Stimulated activated CD8-positive, alpha-beta memory T cell treated with anti-CD3 and anti-CD28 coated beads, Interleukin-4, amount 100 ng/mL, for 1 hour (primary cell): ENCODE measurements around the gene MRGPRD.
"Not testable (repeated sequence)": the region's sequence is repeated elsewhere in the genome, so short reads cannot be mapped to it uniquely, and the experiment has no call there.

Source experiments
- DNase-seq, 2 donors: peaks; one replicate each; pipeline ENCODE4 v3.0.0-alpha.2; 2020; ENCODE audit warnings: low read depth in 2 of 2, low spot score in 1 of 2

The MRGPRD gene

DNA sequence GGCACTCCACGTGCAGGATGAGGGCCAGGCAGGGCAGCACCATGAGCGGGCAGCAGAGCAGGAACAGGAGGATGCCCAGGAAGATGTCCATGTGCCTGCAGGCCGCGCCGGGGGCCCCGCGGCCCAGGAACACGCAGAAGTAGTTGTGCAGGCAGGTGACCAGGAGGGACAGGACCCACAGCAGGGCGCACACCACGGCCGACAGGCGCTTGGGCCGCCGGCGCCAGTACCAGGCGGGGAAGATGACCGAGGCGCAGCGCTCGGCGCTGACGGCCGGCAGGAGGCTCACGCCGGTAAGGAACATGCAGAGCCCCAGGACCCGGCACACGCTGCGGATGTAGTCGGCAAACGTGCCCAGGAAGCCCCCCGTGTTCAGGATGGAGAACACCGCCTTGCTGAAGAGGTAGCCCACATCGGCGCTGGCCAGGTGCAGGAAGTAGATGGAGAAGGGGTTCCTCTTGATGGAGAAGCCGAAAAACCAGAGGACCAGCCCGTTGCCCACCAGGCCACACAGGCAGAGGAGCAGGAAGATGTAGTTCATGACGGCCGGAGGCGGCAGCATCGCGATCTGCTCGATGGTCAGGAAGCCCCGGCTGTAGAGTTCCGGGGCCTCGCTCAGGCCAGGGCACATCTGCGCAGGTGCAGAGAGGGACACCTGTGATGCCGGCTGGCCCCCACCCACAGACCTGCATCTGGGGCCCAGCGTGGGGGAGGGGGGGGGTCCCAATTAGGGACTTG is 25.0 kb upstream of the MRGPRD start:
- no peak for DNase-seq

DNA sequence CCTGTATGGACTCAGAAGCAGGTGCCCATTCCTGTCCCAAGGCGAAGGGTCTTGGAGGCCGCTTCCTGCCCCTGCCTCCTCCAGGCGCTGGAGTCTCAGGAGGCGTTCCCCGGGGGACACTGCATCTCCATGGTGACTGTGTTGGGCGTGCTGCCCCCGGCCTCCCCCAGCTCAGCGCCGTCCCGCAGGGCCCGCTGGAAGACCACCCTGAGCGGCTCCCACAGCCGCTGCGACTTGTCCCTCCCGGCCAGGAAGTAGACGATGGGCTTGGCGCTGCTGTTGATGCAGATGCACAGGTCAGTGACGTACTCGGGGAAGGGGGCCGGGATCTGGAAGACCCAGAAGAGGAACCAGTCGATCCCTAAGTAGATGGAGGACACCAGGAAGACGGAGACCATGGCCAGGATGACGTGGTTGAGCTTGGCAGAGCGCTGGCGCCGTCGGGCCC is 24.4 kb upstream of the MRGPRD start:
- no peak for DNase-seq

DNA sequence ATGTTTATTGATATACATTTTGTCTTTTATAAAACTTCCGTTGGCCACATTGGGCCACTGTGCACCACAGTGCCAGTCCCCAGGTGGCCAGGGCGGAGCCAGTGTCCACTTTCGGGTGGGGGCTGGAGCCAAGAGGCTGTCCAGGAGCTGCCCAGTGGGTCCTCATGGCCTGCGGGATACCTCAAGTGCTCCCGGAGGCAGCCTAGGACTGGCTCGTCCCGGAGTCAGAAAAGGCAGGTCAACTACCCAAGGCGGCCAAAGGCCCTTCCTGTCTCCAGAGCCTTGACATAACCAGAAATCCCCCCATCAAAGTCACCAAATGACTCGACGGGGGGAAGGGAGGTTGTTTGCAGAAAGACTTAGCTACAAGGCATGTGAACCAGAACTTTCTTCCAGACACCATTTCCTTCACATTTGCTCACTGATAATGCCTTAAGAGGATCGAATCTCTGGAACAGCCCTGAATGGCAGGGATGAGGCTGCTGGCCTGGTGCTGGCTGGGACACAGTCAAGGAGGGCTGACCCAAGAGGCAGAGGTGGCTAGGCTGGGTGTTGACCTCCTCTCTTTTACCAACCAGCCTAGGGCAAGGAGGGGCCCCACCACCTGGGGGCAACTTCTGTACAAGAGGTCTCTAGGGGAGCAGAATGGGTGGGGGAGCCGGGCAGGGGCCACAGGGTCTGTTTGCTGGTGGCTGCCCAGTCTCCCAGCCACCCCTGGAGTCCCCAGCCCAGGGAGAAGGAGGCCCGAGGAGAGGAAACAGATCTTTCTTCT is 23.8 kb upstream of the MRGPRD start:
- no peak for DNase-seq

DNA sequence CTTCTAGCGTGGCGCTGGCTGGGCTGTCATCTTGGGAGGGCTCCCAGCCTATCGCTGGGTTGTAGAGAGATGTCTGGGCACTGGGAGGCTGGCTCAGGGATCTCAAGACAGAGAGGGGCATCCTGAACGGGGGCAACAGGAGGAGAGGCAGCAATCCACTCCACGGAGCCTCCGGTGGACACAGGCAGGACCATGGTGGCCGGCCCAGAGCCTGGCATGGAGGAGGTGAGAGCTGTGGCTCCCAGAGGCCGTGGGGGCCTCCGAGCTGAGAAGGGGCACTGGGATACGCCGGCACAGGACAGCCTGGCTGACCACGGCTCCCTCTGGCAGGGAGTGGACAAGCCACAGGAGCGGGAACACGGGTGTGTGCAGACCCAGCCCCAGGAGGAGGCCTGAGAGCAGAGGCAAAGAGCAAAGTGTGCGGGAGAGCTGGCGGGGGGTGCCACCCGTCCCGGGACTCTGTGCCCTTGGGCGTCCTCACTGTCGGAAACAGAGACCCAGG is 23.1 kb upstream of the MRGPRD start:
- DNase-seq, result no peak

DNA sequence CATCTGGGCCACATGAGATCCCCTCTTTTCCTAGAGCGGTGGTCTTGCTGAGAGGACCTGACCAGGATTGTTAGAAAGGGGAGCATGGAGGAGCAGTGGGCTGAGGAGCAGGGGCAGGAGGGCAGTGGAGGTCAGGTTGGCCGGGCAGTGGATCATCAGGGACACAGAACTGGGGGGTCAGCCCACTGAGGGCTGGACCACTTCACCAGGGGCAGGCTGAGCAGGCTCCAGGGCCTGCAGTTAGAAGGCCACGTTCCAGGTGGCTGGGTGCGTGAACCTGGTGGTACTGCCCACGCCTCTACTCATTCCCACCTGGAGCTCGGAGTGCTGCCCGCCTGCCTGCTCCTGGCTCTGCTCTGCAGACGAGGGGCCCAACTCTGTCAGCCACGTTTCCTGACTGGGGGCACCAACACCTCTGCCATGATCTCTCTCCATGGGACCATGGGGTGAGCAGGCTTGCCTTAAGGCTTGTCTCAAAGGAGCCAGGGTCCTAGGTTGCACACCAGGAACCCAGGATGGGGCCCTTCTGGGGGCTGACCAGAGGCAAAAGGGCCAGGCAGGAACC is 22.6 kb upstream of the MRGPRD start:
- no peak for DNase-seq

DNA sequence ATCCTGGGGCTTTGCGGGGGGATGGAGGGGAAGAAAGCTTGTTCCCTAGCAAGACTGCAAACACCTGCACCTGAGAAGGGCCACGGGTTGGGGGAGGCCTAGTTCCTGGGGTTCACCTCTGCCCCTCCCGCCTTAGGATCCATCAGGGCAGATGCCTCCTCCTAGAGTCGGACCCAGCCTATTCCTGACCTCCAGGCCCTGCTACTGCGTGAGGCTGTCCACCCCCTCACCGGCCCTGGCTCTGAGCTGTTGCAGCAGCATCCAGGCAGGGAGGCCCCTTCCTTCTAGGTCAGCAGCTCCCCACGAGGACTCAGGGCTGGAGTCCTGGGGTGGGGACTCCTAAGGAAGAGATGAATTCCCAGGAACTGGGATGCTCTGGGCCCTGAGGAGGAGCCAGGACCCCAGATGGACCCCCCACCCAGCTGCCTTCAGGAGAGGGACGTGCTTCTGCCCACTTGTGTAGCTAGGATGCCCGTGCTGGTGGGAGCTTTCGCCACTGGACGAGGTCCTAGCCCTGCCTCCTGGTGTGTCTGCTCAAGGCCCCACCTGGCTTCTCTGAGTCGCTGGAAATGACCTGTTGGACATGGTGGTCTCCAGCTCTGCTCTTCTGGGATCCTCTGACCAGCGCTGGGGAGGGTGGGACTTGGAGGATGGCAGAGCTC is 21.9 kb upstream of the MRGPRD start:
- no peak for DNase-seq

DNA sequence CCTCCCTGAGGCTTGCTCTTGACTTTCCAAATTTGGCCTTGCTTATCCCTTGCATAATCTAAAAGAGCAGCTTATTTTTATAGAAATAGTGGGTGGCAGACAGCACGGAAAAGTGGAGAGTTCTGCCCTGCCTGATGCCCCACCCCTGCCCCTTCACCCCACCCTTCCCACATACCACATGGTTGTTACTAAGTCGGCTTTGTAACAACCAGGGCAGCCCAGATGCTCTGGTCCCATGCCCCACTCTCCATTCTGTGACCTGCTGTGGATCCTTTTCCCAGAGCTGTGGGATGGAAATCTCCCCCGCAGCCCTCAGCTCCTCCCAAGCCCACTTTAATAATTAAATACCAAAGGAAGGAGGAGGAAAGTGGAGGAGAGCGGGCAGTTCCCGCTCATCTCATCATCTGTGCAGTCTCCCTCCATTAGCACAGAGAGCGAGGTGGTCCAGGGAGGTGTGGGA is 21.4 kb upstream of the MRGPRD start:
- DNase-seq, result no peak

DNA sequence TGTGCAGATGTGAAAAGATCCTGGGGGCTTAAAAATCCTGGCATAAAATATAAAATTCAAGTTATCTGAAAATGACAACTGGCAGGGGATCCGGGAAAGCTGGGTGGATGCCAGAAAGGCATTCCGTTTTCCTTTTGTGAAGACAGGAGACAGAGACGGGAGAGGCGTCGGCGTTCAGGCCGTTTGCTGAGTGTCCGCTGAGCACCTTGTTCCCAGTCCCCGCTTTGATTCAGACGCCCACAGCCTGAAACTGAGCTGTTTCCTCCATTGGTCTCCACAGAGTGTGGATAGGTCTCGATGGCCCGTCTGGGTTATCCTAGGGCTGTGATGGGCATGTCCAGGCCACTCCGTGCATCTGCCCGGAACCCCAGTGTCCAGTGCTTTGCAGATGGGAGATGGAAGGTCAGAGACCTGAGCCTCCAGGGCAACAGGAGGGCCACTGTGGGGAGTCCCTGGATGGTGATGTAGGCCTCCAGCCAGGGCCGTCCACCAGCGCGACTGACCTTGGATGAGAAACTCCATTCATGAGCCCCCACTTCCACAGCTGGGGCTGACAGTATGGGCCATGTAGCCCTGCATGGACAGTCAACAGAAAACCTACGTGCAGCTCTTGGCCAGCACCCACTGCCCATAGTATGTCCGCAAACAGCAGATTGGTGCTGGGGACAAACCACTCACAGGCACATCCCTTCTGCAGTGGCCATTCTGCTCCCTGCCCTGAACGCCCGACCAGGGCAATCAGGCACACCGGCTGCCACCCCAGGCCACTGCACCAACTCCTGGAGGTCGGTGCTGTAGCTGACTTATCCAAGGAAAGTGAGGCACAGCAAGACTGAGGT is 20.7 kb upstream of the MRGPRD start:
- no peak for DNase-seq

DNA sequence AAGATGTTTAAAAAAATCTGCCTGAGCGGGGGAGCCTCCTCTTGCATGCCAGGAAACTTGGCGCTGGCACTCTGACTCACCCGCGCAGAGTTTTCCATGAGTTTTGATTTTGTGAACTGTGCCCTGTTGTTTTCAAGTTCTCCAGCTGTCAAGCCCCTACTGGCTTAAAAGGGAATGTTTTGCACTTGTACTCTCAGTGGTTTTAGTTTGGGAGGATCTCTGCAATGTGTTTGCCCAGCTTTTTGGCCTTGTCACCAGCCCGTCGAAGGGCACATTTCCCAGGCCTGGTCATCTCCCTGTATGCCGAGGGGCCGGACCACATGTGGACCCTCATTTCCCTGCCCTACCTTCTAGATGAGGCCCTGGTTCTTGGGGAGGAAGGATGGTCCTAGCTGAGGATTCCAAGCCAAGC is 20.1 kb upstream of the MRGPRD start:
- DNase-seq, result no peak

DNA sequence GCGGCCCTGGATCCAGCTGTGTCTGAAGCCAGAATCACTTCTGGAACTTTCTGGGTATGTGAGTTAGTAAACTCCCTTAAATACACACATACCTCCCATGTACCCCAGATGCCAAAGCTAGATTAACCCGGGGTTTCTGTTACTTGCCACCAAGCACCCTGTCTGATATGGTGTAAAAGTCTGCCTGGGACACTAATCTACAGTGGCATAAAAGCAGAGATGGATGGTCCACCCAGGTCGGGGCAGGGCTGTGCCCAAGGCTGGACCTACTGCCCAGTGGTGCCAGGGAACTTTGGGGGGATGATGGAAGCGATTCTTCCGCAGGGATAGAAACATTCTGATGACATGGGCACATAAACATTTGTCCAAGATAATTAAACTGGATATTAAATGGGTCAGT is 19.6 kb upstream of the MRGPRD start:
- DNase-seq, result no peak

DNA sequence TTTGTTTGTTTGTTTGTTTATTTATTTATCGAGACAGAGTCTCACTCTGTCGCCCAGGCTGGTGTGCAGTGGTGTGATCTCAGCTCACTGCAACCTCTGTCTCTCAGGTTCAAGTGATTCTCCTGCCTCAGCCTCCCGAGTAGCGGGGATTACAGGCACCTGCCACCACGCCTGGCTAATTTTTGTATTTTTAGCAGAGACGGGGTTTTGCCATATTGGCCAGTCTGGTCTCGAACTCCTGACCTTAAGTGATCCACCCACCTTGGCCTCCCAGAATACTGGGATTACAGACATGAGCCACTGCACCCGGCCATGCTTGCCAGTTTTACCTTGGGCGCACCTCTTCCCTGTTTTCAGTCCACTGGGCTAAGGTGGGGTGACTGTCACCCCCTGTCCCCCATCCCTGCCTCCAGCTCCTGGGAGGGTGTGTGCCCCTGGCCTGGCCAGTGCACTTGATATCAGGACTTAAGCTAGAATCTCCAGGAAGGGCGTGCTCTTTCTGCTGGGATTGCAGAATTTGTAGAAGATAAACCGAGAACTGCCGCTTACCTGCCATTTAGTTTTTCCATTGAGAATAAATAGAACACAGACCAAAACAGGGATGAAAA is 19.1 kb upstream of the MRGPRD start:
- DNase-seq, result not testable (repeated sequence)

DNA sequence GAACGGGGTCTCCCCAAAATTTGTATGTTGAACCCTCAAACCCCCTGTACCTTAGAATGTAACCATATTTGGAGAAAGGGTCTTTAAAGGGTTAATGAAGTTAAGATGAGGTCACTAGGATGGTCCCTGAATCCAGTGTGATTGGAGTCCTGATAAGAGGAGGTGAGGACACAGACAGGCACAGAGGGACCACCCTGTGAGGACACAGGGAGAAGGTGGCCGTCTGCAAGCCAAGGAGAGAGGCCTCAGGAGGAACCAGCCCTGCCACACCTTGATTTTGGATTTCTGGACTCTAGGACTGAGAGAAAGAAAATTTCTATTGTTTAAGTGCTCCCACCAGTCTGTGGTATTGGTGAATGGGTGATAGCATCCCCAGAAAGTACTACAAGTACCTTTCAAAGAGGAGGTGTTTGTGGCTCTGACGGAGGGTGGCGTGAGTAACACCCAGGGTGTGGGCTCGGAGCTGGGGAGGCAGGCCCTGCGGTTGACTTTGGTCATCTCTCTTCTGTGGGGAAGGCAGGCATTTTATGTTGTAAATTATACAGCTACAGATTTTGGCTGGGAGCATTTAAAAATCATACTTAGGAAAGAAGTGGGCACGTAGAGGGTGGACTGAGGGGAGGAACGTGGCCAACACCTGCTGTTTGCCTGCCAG is 18.4 kb upstream of the MRGPRD start:
- DNase-seq, result peak in 1 of 2 donors; percentile 17

DNA sequence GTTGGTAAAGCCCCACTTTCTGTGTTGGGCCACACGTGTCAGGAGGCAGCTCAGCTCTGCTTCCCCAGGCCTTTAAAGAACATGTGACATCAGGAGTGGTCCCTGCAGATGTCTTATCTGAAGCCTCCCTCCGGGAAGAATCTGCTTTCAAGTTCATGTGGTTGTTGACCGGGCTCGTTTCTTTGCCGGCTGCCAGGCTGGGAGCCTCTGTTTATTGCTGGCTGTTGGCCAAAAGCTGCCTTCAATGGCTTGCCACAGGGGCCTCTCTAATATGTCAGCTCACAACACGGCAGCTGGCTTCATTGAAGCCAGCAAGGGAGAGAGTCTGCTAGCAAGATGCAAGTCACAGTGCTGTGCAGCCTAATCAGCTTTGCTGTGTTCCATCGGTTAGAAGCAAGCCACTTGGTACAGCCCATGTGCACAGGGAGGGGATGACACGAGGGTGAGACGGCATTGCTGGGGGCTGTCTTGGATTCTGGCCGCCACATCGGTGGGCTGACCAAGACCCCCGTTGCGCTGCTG is 17.7 kb upstream of the MRGPRD start:
- no peak for DNase-seq

DNA sequence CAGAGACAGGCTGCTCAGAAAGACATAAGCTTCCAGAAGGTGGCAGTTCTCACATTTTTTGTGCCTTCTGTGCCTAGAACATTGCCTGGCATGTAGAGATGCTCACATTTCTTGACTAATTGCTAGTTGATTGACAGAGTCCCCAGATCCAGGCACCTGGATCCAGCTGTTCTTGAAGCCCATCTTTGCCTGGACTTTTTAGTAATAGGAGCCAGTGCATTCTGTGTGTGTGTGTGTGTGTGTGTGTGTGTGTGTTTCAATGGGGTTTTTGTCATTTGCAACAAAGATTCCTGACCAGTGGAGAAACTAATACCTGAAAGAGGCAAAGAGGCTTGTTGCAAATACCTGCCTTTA is 17.2 kb upstream of the MRGPRD start:
- DNase-seq, result no peak

DNA sequence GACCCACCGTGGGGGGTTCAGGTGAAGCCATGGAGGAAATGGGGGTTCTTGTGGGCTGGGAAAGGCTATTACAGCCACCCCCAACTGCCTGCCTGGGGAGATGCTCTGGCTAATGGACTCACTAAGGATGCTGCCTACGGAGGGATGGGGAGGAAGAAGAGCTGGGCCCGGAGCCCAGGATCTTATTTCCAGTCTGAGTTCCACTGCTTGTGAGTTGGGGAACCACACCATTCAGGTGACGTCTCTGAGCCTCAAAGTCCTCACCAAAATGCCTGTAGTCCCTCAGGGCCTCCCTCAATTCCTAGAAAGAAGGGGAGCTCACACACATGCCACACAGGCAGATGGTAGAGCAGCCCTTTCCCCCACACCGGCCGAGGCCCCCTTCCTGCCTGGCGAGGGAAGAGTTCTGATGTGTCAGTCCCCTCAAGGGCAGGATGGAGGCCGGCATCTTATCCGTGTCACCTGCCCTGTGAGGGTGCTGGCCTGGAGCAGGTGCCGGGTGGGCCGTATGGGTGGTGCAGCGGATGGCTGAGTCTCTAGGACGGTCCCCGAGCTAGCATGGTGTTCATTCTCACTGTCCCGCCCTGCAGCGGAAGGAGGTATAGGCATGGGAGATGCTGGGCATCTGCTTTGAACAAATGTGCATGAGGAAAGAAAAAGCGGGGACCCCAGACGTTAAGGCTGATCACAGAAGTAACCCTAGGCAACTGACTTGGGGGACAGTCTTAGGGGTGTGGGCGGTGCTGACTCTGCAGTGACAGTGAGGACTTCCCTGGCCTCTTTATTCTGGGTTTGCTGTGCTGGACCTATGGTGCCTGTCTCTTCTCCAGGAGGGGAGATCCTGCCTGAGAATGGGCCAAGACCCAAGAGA is 16.6 kb upstream of the MRGPRD start:
- DNase-seq, result no peak

DNA sequence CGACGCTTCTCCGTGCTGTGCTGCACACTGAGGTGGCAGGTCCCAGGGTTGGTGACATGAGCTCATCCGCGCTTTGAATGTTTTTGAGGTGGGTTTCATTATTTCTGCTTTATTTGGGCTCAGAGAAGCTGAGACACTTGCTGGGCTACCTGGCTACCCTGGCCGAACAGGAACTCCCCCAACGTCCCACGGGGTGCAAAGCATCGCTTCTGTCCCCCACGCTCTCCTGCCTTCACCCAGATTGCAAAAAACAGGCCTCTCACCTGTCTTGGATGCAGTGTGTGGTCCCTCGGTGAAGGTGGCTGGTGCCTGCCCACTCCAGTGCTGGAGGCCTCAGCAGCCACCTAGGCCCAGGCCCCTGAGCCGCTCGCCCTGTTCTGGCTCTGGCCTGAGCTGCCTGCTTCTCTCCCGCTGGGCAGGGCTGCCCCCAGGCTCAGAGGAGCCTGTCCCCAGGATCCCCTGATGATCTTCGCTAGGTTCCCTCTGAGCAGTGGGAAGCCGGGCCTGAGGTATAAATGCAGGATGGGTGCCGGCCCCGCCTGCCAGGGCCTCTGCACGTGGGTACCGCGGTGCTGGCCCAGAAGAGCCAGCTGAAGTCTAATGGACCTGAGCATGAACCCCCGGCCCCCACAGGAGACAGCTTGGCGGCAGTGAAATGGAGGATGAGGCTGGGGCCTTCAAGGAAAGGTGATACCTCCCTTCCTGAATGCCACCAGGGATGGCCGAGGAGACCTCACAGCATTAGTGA is 15.8 kb upstream of the MRGPRD start:
- DNase-seq, result no peak

DNA sequence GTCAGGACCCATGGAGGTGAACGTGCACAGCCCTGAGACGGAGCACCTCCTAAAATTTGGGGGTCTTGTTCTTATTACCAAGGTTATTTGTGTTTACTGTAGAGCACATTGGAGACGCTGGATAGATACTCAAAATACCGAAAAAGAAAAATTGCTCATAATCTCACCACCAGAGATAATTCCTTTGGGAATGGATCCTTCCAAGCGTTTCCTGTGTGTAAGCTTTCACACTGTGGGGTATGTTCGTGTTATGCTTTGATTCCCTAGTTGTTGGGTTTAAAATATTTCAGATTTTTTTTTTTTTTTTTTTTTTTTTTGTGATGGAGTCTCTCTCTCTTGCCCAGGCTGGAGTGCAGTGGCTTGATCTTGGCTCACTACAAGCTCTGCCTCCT is 14.1 kb upstream of the MRGPRD start:
- DNase-seq, result no peak
